Erythroblast (primary cell): ENCODE results near the gene IL12RB1.
"Not testable (repeated sequence)": the region's sequence is repeated elsewhere in the genome, so short reads cannot be mapped to it uniquely, and the experiment has no call there.

ENCODE experiments used
- GATA1 ChIP-seq: IDR thresholded peaks from 2 replicates; pipeline ENCODE4 v1.6.1; 2011; ENCODE audit warnings: low read depth, mild to moderate bottlenecking, control low read depth, low read length, moderate library complexity
- POLR2A ChIP-seq: IDR thresholded peaks from 2 replicates; pipeline ENCODE4 v1.6.1; 2011; ENCODE audit warnings: mild to moderate bottlenecking, low read length

- TF ChIP-seq POLR2A, GATA1: not testable (repeated sequence)
These were observed 54.6 kb downstream of the IL12RB1 start for GRCh38 chr19:18032102-18032501.
